HG03439 (cell line): ENCODE measurements around the gene CNTLN.
"Not testable (repeated sequence)": the region's sequence is repeated elsewhere in the genome, so short reads cannot be mapped to it uniquely, and the experiment has no call there.

ENCODE experiments used
- ATAC-seq: cut with Tn5 transposase; IDR thresholded peaks from one replicate; pipeline ENCODE4 v1.9.1; 2021; ENCODE audit warnings: mild to moderate bottlenecking, moderate library complexity; ENCODE audit not compliant: unreplicated experiment

The CNTLN gene

GRCh38 chr9:17171309-17172094, 36.7 kb downstream of the CNTLN start:
- ATAC-seq = no peak

- ATAC-seq = not testable (repeated sequence)
These were observed 42.7 kb downstream of the CNTLN start for GRCh38 chr9:17177496-17177895.

- no peak for ATAC-seq
These were observed 50.7 kb downstream of the CNTLN start for GRCh38 chr9:17185481-17186029.

GRCh38 chr9:17191082-17191481, 56.2 kb downstream of the CNTLN start:
- no peak for ATAC-seq

- no peak for ATAC-seq
These were observed 69.8 kb downstream of the CNTLN start for GRCh38 chr9:17204611-17205152.

GRCh38 chr9:17216011-17216410, 81.2 kb downstream of the CNTLN start:
- no peak for ATAC-seq

GRCh38 chr9:17216646-17217045, 81.8 kb downstream of the CNTLN start:
- no peak for ATAC-seq

- ATAC-seq = no peak
These were observed 82.4 kb downstream of the CNTLN start for GRCh38 chr9:17217272-17217671.

GRCh38 chr9:17219261-17219660, 84.4 kb downstream of the CNTLN start:
- no peak for ATAC-seq

- ATAC-seq = no peak
These were observed 88.1 kb downstream of the CNTLN start for GRCh38 chr9:17222932-17223331.

- no peak for ATAC-seq
These were observed 90.6 kb downstream of the CNTLN start for GRCh38 chr9:17225407-17225806.

GRCh38 chr9:17229945-17230560, 95.2 kb downstream of the CNTLN start:
- no peak for ATAC-seq

- ATAC-seq = no peak
These were observed 95.8 kb downstream of the CNTLN start for GRCh38 chr9:17230646-17231045.

GRCh38 chr9:17236147-17236546, 101.3 kb downstream of the CNTLN start:
- ATAC-seq = no peak

- no peak for ATAC-seq
These were observed 111.9 kb downstream of the CNTLN start for GRCh38 chr9:17246770-17247169.

- ATAC-seq = no peak
These were observed 116.3 kb downstream of the CNTLN start for GRCh38 chr9:17251100-17251499.

GRCh38 chr9:17268531-17269188, 133.8 kb downstream of the CNTLN start:
- ATAC-seq = not testable (repeated sequence)

- ATAC-seq = no peak
These were observed 135.0 kb downstream of the CNTLN start for GRCh38 chr9:17269799-17270198.

- no peak for ATAC-seq
These were observed 137.7 kb downstream of the CNTLN start for GRCh38 chr9:17272536-17272935.

GRCh38 chr9:17280350-17281012, 145.6 kb downstream of the CNTLN start:
- no peak for ATAC-seq

GRCh38 chr9:17290673-17291072, 155.8 kb downstream of the CNTLN start:
- not testable (repeated sequence) for ATAC-seq
